Prostate gland (tissue), 2 donors: ENCODE data around the gene FARS2. TPM values are rescaled to one million over a fixed set of nuclear protein-coding genes. Genes with fewer than 3 reads are reported as not detected.

Experiments used
- DNase-seq: peaks from one replicate; pipeline ENCODE4 v3.0.0-alpha.2; 2019; ENCODE audit warnings: low spot score
- H3K27ac ChIP-seq, 2 donors: fragments of 200-600 bp; sonication (generic); 2 replicates each; pipeline ENCODE4 v1.5.1; 2017 to 2019
- H3K27me3 ChIP-seq: fragments of 200-600 bp; sonication (generic); replicated peaks from 2 replicates; pipeline ENCODE4 v1.5.1; 2019; ENCODE audit not compliant: insufficient read depth
- H3K36me3 ChIP-seq, 2 donors: fragments of 200-600 bp; sonication (generic); 1 replicate in 1 of 2; 2 replicates in 1 of 2; pipeline versions ENCODE4 v1.5.1 to v1.8.1; 2017 to 2019
- H3K4me1 ChIP-seq: fragments of 200-600 bp; sonication (generic); replicated peaks from 2 replicates; pipeline ENCODE4 v1.5.1; 2019
- H3K4me3 ChIP-seq, 2 donors: fragments of 200-600 bp; sonication (generic); 2 replicates each; pipeline ENCODE4 v1.5.1; 2017 to 2019
- H3K9me3 ChIP-seq: fragments of 200-600 bp; sonication (generic); 2 replicates; pipeline ENCODE4 v1.5.1; 2017
- CTCF ChIP-seq, 4 experiments: fragments of 200-600 bp in 2 of 4; fragments of 450-650 bp in 2 of 4; sonication (generic) in 2 of 4; IDR thresholded peaks; 1 replicate in 3 of 4; 2 replicates in 1 of 4; pipeline ENCODE4 v1.5.1; 2016 to 2019; ENCODE audit warnings: antibody characterized with exemption in 4 of 4, mild to moderate bottlenecking in 2 of 4, moderate library complexity in 2 of 4
- POLR2A ChIP-seq: fragments of 450-650 bp; IDR thresholded peaks from one replicate; pipeline ENCODE4 v1.6.1; 2016; ENCODE audit warnings: antibody characterized with exemption, mild to moderate bottlenecking
- POLR2AphosphoS5 ChIP-seq: sonication (generic); formaldehyde crosslinking; IDR thresholded peaks from one replicate; pipeline ENCODE4 v1.6.1; 2017; ENCODE audit warnings: antibody characterized with exemption
- WGBS: methylation state at CpG from one replicate; pipeline ENCODE4 v1.1.5; 2018; 5-methylcytosine and 5-hydroxymethylcytosine counted together
- intact Hi-C: fragments of 100-400 bp; cut with DNase I; formaldehyde crosslinking; loops from one replicate; pipeline ENCODE4 v1.14.2; 2022
- total RNA-seq, 2 donors: library from RNA; depleted of rRNA; stranded (reverse); fragments of >200 nt; gene quantifications; one replicate each; pipeline ENCODE4 v1.1.0, GENCODE V29; 2016

The FARS2 gene
- total RNA-seq, 2 donors from 2014 or later: 11.6 to 19.5 TPM

- TF ChIP-seq POLR2AphosphoS5: no peak
- no peak for TF ChIP-seq CTCF (IDR thresholded peaks at IDR 0.05)
- TF ChIP-seq POLR2A: no peak
- Histone ChIP-seq H3K4me3 (no peak overlapping the region), H3K27ac (no peak overlapping the region), H3K27me3 (no peaks in the 10 kb centered on the region), H3K36me3 (no peaks in the 10 kb centered on the region), H3K4me1 (no peaks in the 10 kb centered on the region), H3K9me3 (no peaks in the 10 kb centered on the region)
- WGBS: 82% methylated on average over 2 of the region's 2 CpGs
- no peak for DNase-seq
- intact Hi-C loops: loop anchor here (5.0 kb wide), 1 partner anchor 257 kb away; no protein-coding TSS in a partner anchor
Measured at GRCh38 chr6:5399391-5399790, 138.1 kb downstream of the FARS2 start.

- H3K9me3 ChIP-seq: no peaks in the 10 kb centered on the region
- WGBS: 91% methylated on average over 4 of the region's 4 CpGs
- no peak for DNase-seq
- H3K36me3 ChIP-seq: no peaks in the 10 kb centered on the region
- TF ChIP-seq POLR2A (no peak), CTCF (IDR thresholded peaks at IDR 0.05) (peak in 3 of 4 experiments; percentile 18 to 50 (median 35))
- no peaks in the 10 kb centered on the region for H3K27me3 ChIP-seq
- intact Hi-C loops: no loop called here
- no peaks in the 10 kb centered on the region for H3K4me1 ChIP-seq
- H3K27ac ChIP-seq: no peak overlapping the region
- H3K4me3 ChIP-seq: no peak overlapping the region
Measured at GRCh38 chr6:5401845-5402738, 140.8 kb downstream of the FARS2 start.

GRCh38 chr6:5403076-5403475, 141.8 kb downstream of the FARS2 start:
- Histone ChIP-seq H3K36me3 (no peaks in the 10 kb centered on the region), H3K4me3 (no peak overlapping the region), H3K9me3 (no peaks in the 10 kb centered on the region), H3K4me1 (no peaks in the 10 kb centered on the region), H3K27me3 (no peaks in the 10 kb centered on the region), H3K27ac (no peak overlapping the region)
- intact Hi-C loops: no loop called here
- WGBS: 64% methylated on average over 3 of the region's 3 CpGs
- TF ChIP-seq POLR2AphosphoS5: no peak
- no peak for TF ChIP-seq POLR2A
- no peak for TF ChIP-seq CTCF (IDR thresholded peaks at IDR 0.05)
- DNase-seq: no peak

GRCh38 chr6:5403609-5404008, 142.3 kb downstream of the FARS2 start:
- no peak for TF ChIP-seq POLR2A
- TF ChIP-seq POLR2AphosphoS5: no peak
- TF ChIP-seq CTCF (IDR thresholded peaks at IDR 0.05): no peak
- Histone ChIP-seq H3K27me3 (no peaks in the 10 kb centered on the region), H3K9me3 (no peaks in the 10 kb centered on the region), H3K4me3 (no peak overlapping the region), H3K4me1 (no peaks in the 10 kb centered on the region), H3K27ac (no peak overlapping the region), H3K36me3 (no peaks in the 10 kb centered on the region)
- DNase-seq: no peak
- intact Hi-C loops: no loop called here

GRCh38 chr6:5405976-5406375, 144.7 kb downstream of the FARS2 start:
- intact Hi-C loops: no loop called here
- TF ChIP-seq CTCF (IDR thresholded peaks at IDR 0.05) (no peak), POLR2A (no peak), POLR2AphosphoS5 (no peak)
- Histone ChIP-seq H3K4me3 (no peak overlapping the region), H3K36me3 (no peaks in the 10 kb centered on the region), H3K4me1 (no peaks in the 10 kb centered on the region), H3K9me3 (no peaks in the 10 kb centered on the region), H3K27ac (no peak overlapping the region), H3K27me3 (no peaks in the 10 kb centered on the region)
- DNase-seq: no peak
- 97% methylated on average over 4 of the region's 4 CpGs for WGBS
